Endothelial cell of umbilical vein (primary cell): ENCODE measurements around the gene PRDM1. TPM values are rescaled to one million over a fixed set of nuclear protein-coding genes. Genes with fewer than 3 reads are reported as not detected.

Experiments used
- BruUV-seq: library from RNA; stranded (reverse); fragments of 400-500 nt; replicated peaks from 2 replicates; lab custom pipeline; 2021; lab: Mats Ljungman, UMichigan
- CTCF ChIA-PET: fragments of 300-600, 350-600 bp; sonication (Branson Sonifier 250); formaldehyde crosslinking; loops from one replicate; lab custom pipeline; 2021; ENCODE audit warnings: antibody characterized with exemption, inconsistent platforms; lab: Charles Lee
- POLR2A ChIA-PET: fragments of 300-600, 350-600 bp; sonication (Branson Sonifier 250); formaldehyde crosslinking; loops from one replicate; lab custom pipeline; 2021; ENCODE audit warnings: antibody characterized with exemption, inconsistent platforms; lab: Charles Lee
- DNase-seq: peaks from one replicate; pipeline ENCODE4 v3.0.0-alpha.2; 2011; ENCODE audit warnings: low read depth, low spot score
- FAIRE-seq: peaks from 2 replicates; lab custom pipeline; 2011; peaks lifted over from hg19 to GRCh38; lab: Jason Lieb, UNC
- H2AFZ ChIP-seq: 2 replicates; pipeline ENCODE4 v1.6.0; 2012; ENCODE audit warnings: low read depth, low read length, control low read depth, inconsistent platforms
- H3K27ac ChIP-seq: 2 replicates; pipeline ENCODE4 v1.5.1; 2011; ENCODE audit warnings: low read depth, mild to moderate bottlenecking, control low read depth, low read length, moderate library complexity; ENCODE audit not compliant: insufficient read depth
- H3K27me3 ChIP-seq, 2 experiments: 2 replicates each; pipeline versions ENCODE4 v1.6.0 to v1.6.1; 2011; ENCODE audit warnings: low read length in 2 of 2, mixed read lengths in 1 of 2; ENCODE audit not compliant: control insufficient read depth in 2 of 2, insufficient read depth in 2 of 2
- H3K36me3 ChIP-seq, 2 experiments: 2 replicates in 1 of 2; 3 replicates in 1 of 2; pipeline ENCODE4 v1.5.1; 2011; ENCODE audit warnings: low read length in 2 of 2, mild to moderate bottlenecking in 1 of 2, moderate library complexity in 1 of 2; ENCODE audit not compliant: control insufficient read depth in 2 of 2, insufficient read depth in 2 of 2; ENCODE audit errors: extremely low read depth in 1 of 2
- H3K4me1 ChIP-seq: 3 replicates; pipeline ENCODE4 v1.5.1; 2011; ENCODE audit warnings: mild to moderate bottlenecking, low read length; ENCODE audit not compliant: control insufficient read depth, insufficient read depth; ENCODE audit errors: extremely low read depth
- H3K4me2 ChIP-seq: 2 replicates; pipeline ENCODE4 v1.6.1; 2011; ENCODE audit warnings: low read length, control low read depth, mixed read lengths; ENCODE audit not compliant: insufficient read depth
- H3K4me3 ChIP-seq, 3 experiments: fragments of 200-600 bp in 1 of 3; sonication (generic), shearing (Covaris generic) in 1 of 3; replicated peaks in 1 of 3; 2 replicates each; pipeline ENCODE4 v1.5.1; 2011 to 2016; ENCODE audit warnings: control low read depth in 3 of 3, low read length in 3 of 3, mild to moderate bottlenecking in 2 of 3, inconsistent platforms in 1 of 3, low read depth in 1 of 3, moderate library complexity in 1 of 3; ENCODE audit not compliant: insufficient read depth in 1 of 3
- H3K79me2 ChIP-seq: 2 replicates; pipeline ENCODE4 v1.6.0; 2012; ENCODE audit warnings: low read length, inconsistent platforms; ENCODE audit not compliant: control insufficient read depth, insufficient read depth
- H3K9ac ChIP-seq: replicated peaks from 2 replicates; pipeline ENCODE3; 2011; ENCODE audit warnings: low read length, control low read depth; ENCODE audit not compliant: insufficient read depth; ENCODE audit errors: extremely low read depth
- H3K9me1 ChIP-seq: replicated peaks from 3 replicates; pipeline ENCODE4 v1.6.0; 2011; ENCODE audit warnings: mild to moderate bottlenecking, low read length; ENCODE audit not compliant: control insufficient read depth, insufficient read depth; ENCODE audit errors: extremely low read depth
- H3K9me3 ChIP-seq: replicated peaks from 2 replicates; pipeline ENCODE4 v1.5.1; 2012; ENCODE audit warnings: low read length, inconsistent platforms; ENCODE audit not compliant: control insufficient read depth, insufficient read depth
- H4K20me1 ChIP-seq: replicated peaks from 2 replicates; pipeline ENCODE3; 2011; ENCODE audit warnings: mild to moderate bottlenecking, low read length; ENCODE audit not compliant: control insufficient read depth, insufficient read depth; ENCODE audit errors: extremely low read depth
- CTCF ChIP-seq, 2 donors: IDR thresholded peaks; 1 replicate in 1 of 2; 2 replicates in 1 of 2; pipeline ENCODE4 v1.5.1; 2011; ENCODE audit warnings: low read length in 2 of 2, mild to moderate bottlenecking in 2 of 2, moderate library complexity in 2 of 2, control low read depth in 1 of 2, inconsistent platforms in 1 of 2, low read depth in 1 of 2; ENCODE audit not compliant: insufficient read depth in 1 of 2; ENCODE audit errors: extremely low read depth in 1 of 2
- EZH2 ChIP-seq: IDR thresholded peaks from 2 replicates; pipeline ENCODE4 v1.6.1; 2012; ENCODE audit warnings: borderline replicate concordance, low read depth, mild to moderate bottlenecking, moderate library complexity, low read length, inconsistent platforms; ENCODE audit not compliant: severe bottlenecking
- FOS ChIP-seq: IDR thresholded peaks from 2 replicates; pipeline ENCODE4 v1.6.1; 2011; ENCODE audit warnings: mild to moderate bottlenecking, low read length, moderate library complexity, borderline replicate concordance; ENCODE audit not compliant: insufficient read depth
- GATA2 ChIP-seq: IDR thresholded peaks from 2 replicates; pipeline ENCODE4 v1.7.0; 2011; ENCODE audit warnings: low read depth, mild to moderate bottlenecking, moderate library complexity, mixed read lengths, low read length; ENCODE audit not compliant: insufficient read length, insufficient read depth
- JUN ChIP-seq: IDR thresholded peaks from 2 replicates; pipeline ENCODE4 v1.6.1; 2011; ENCODE audit warnings: borderline replicate concordance, low read depth; ENCODE audit not compliant: insufficient read length, insufficient read depth
- MAX ChIP-seq: IDR thresholded peaks from 2 replicates; pipeline ENCODE4 v1.6.1; 2011; ENCODE audit not compliant: insufficient read depth, insufficient read length
- MYC ChIP-seq: IDR thresholded peaks from one replicate; pipeline ENCODE4 v1.6.1; 2011; ENCODE audit warnings: mild to moderate bottlenecking, low read depth, low read length
- POLR2A ChIP-seq: IDR thresholded peaks from 2 replicates; pipeline ENCODE4 v1.6.1; 2012; ENCODE audit warnings: low read depth, mild to moderate bottlenecking, control low read depth, low read length
- POLR2AphosphoS5 ChIP-seq: IDR thresholded peaks from 2 replicates; pipeline ENCODE4 v1.6.1; 2012; ENCODE audit warnings: low read depth, mild to moderate bottlenecking, control low read depth, low read length, moderate library complexity; ENCODE audit not compliant: insufficient read depth
- dilution Hi-C: fragments of 300-500 bp; cut with MboI; formaldehyde crosslinking; loops from one replicate; pipeline ENCODE4 v1.15.0; 2019; ENCODE audit warnings: low sequenced_read_pairs; ENCODE audit not compliant: extremely low pct_ligation_motif_present
- intact Hi-C: fragments of 100-400 bp; cut with micrococcal nuclease; formaldehyde crosslinking; loops from one replicate; pipeline ENCODE4 v1.10.0; 2022
- polyA plus RNA-seq, 4 experiments: library from polyadenylated mRNA; depleted of rRNA in 3 of 4; stranded (reverse) in 3 of 4; unstranded in 1 of 4; fragments of >200 nt; gene quantifications; 2 replicates each; pipeline versions ENCODE4 v1.2.1 to v1.2.3, GENCODE V29; 2011 to 2012; ENCODE audit warnings: missing spikeins in 1 of 4
- total RNA-seq: library from RNA; stranded (reverse); gene quantifications from 2 replicates; pipeline ENCODE4 v1.2.3, GENCODE V29; 2021

The PRDM1 gene
- total and polyA plus RNA-seq, 2 donors (not counting 3 experiments of a cell fraction or from before 2014, with no cell fraction given), result 0.36 to 2.7 TPM

- no peak overlapping the region for H3K27ac ChIP-seq
- H3K27me3 ChIP-seq, result peaks cover 0 to 10% of the 10 kb centered on the region in 2 experiments
- no peak overlapping the region for H3K9ac ChIP-seq
- FAIRE-seq (no peak), DNase-seq (no peak)
- ChIA-PET CTCF (no interaction called here), POLR2A (no interaction called here)
- no peaks in the 10 kb centered on the region for H3K79me2 ChIP-seq
- H3K4me1 ChIP-seq, result no peaks in the 10 kb centered on the region
- no peaks in the 10 kb centered on the region for H3K36me3 ChIP-seq
- BruUV-seq, result no TSS peak
- H3K9me3 ChIP-seq, result no peaks in the 10 kb centered on the region
- TF ChIP-seq JUN (no peak), POLR2A (no peak), EZH2 (no peak), CTCF (IDR thresholded peaks at IDR 0.05; ENCODE audit: extremely low read depth in 1 of 2, insufficient read depth in 1 of 2, low read depth in 1 of 2, low read length in 2 of 2) (no peak), POLR2AphosphoS5 (no peak), FOS (no peak), GATA2 (no peak), MAX (no peak), MYC (no peak)
- dilution Hi-C loops (no loop called here), intact Hi-C loops (no loop called here)
- H3K4me3 ChIP-seq, result no peak overlapping the region
- no peaks in the 10 kb centered on the region for H4K20me1 ChIP-seq
- no peaks in the 10 kb centered on the region for H3K9me1 ChIP-seq
- no peak overlapping the region for H2AFZ ChIP-seq
- H3K4me2 ChIP-seq, result no peak overlapping the region
Measured at GRCh38 chr6:106145741-106146227, 59.6 kb downstream of the PRDM1 start.
